GM19193 (cell line): Measurements from ENCODE around the gene DNMT3A.

ENCODE experiments used
- POLR2A ChIP-seq: IDR thresholded peaks from 4 replicates; pipeline ENCODE4 v1.6.1; 2011; ENCODE audit not compliant: insufficient read depth, insufficient read length; ENCODE audit errors: extremely low read depth

The DNMT3A gene

GRCh38 chr2:25339211-25339674, 2.5 kb downstream of the DNMT3A start:
- no peak for TF ChIP-seq POLR2A

GRCh38 chr2:25338401-25338800, 3.3 kb downstream of the DNMT3A start:
- TF ChIP-seq POLR2A = no peak

GRCh38 chr2:25337891-25338290, 3.8 kb downstream of the DNMT3A start:
- TF ChIP-seq POLR2A = no peak

- TF ChIP-seq POLR2A = no peak
Measured at GRCh38 chr2:25337276-25337675, 4.4 kb downstream of the DNMT3A start.

GRCh38 chr2:25336383-25336841, 5.3 kb downstream of the DNMT3A start:
- no peak for TF ChIP-seq POLR2A

- TF ChIP-seq POLR2A = no peak
Measured at GRCh38 chr2:25335971-25336370, 5.8 kb downstream of the DNMT3A start.

GRCh38 chr2:25335204-25335603, 6.5 kb downstream of the DNMT3A start:
- no peak for TF ChIP-seq POLR2A

- no peak for TF ChIP-seq POLR2A
Measured at GRCh38 chr2:25334482-25334881, 7.2 kb downstream of the DNMT3A start.

- TF ChIP-seq POLR2A = no peak
Measured at GRCh38 chr2:25333981-25334380, 7.7 kb downstream of the DNMT3A start.

GRCh38 chr2:25332571-25332970, 9.2 kb downstream of the DNMT3A start:
- TF ChIP-seq POLR2A = no peak

GRCh38 chr2:25331686-25332365, 9.9 kb downstream of the DNMT3A start:
- no peak for TF ChIP-seq POLR2A

- TF ChIP-seq POLR2A = no peak
Measured at GRCh38 chr2:25330937-25331336, 10.8 kb downstream of the DNMT3A start.

- TF ChIP-seq POLR2A = no peak
Measured at GRCh38 chr2:25330273-25330672, 11.5 kb downstream of the DNMT3A start.

GRCh38 chr2:25328152-25329085, 13.3 kb downstream of the DNMT3A start:
- no peak for TF ChIP-seq POLR2A

- no peak for TF ChIP-seq POLR2A
Measured at GRCh38 chr2:25326326-25327013, 15.3 kb downstream of the DNMT3A start.

GRCh38 chr2:25324905-25325592, 16.7 kb downstream of the DNMT3A start:
- TF ChIP-seq POLR2A = no peak
